MM.1S (cell line): ENCODE results near the gene EIF2B4.

Source experiments
- EZH2 ChIP-seq: fragments of 300-600 bp; sonication (generic); optimal IDR thresholded peaks from 2 replicates; pipeline ENCODE3; 2017; ENCODE audit warnings: low read depth, mild to moderate bottlenecking, antibody characterized with exemption, low read length, mixed read lengths
- EZH2phosphoT487 ChIP-seq: fragments of 300-600 bp; sonication (generic); IDR thresholded peaks from 2 replicates; pipeline ENCODE4 v1.6.1; 2018; ENCODE audit warnings: antibody characterized with exemption, low read length
- TF ChIP-seq, protein P1 (sequence below): fragments of 300-600 bp; sonication (generic); IDR thresholded peaks from 2 replicates; pipeline ENCODE4 v1.5.1; 2016; ENCODE audit warnings: antibody characterized with exemption, low read length, mixed read lengths

GRCh38 chr2:27390822-27391679 is 20.9 kb upstream of the EIF2B4 start:
- TF ChIP-seq, protein P1, sequence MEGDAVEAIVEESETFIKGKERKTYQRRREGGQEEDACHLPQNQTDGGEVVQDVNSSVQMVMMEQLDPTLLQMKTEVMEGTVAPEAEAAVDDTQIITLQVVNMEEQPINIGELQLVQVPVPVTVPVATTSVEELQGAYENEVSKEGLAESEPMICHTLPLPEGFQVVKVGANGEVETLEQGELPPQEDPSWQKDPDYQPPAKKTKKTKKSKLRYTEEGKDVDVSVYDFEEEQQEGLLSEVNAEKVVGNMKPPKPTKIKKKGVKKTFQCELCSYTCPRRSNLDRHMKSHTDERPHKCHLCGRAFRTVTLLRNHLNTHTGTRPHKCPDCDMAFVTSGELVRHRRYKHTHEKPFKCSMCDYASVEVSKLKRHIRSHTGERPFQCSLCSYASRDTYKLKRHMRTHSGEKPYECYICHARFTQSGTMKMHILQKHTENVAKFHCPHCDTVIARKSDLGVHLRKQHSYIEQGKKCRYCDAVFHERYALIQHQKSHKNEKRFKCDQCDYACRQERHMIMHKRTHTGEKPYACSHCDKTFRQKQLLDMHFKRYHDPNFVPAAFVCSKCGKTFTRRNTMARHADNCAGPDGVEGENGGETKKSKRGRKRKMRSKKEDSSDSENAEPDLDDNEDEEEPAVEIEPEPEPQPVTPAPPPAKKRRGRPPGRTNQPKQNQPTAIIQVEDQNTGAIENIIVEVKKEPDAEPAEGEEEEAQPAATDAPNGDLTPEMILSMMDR, result no peak
- TF ChIP-seq EZH2phosphoT487, result no peak
- no peak for TF ChIP-seq EZH2
